SK-N-MC (cell line): ENCODE data around the gene SBF2.

Experiments used
- EZH2 ChIP-seq: fragments of 200-600 bp; sonication (generic); IDR thresholded peaks from one replicate; pipeline ENCODE4 v1.6.1; 2017; ENCODE audit warnings: antibody characterized with exemption
- FOXP2 ChIP-seq: optimal IDR thresholded peaks from 2 replicates; pipeline ENCODE3; 2011; ENCODE audit warnings: mild to moderate bottlenecking, moderate library complexity; ENCODE audit not compliant: insufficient read depth; ENCODE audit errors: extremely low read length, control extremely low read depth
- POLR2AphosphoS5 ChIP-seq: IDR thresholded peaks from 2 replicates; pipeline ENCODE4 v1.6.1; 2012; ENCODE audit warnings: mild to moderate bottlenecking, low read depth, low read length, borderline replicate concordance

- TF ChIP-seq POLR2AphosphoS5 (no peak), EZH2 (no peak), FOXP2 (no peak)
Observed at GRCh38 chr11:10050561-10050960, 243.5 kb downstream of the SBF2 start.
